SK-N-SH treated with all-trans-retinoic acid at 6 μM for 48 hours (cell line): ENCODE measurements around the gene DGAT2.

Experiments used
- ATAC-seq: fragments of 200-7000 bp; cut with Tn5 transposase; 3 replicates; pipeline ENCODE4 v1.9.1; 2020; ENCODE audit warnings: mild to moderate bottlenecking, moderate library complexity
- ARNTL ChIP-seq: fragments of 450-650 bp; formaldehyde crosslinking; IDR thresholded peaks from 2 replicates; pipeline ENCODE4 v1.5.0; 2020; ENCODE audit warnings: low read depth, mild to moderate bottlenecking, moderate library complexity, borderline replicate concordance
- BACH2 ChIP-seq: fragments of 250-450 bp; sonication (Bioruptor Pico); IDR thresholded peaks from 2 replicates; pipeline ENCODE4 v1.9.0; 2021; ENCODE audit warnings: mild to moderate bottlenecking, borderline replicate concordance
- CREB5 ChIP-seq: fragments of 250-450 bp; sonication (Bioruptor Pico); IDR thresholded peaks from 2 replicates; pipeline ENCODE4 v1.5.1; 2020; ENCODE audit warnings: low read depth, mild to moderate bottlenecking, moderate library complexity
- CSDC2 ChIP-seq: fragments of 250-450 bp; sonication (Bioruptor Pico); IDR thresholded peaks from 2 replicates; pipeline ENCODE4 v1.5.0; 2020; ENCODE audit warnings: mild to moderate bottlenecking, moderate library complexity
- CSRNP3 ChIP-seq: fragments of 250-450 bp; sonication (Bioruptor Pico); IDR thresholded peaks from 2 replicates; pipeline ENCODE4 v1.5.1; 2021; ENCODE audit warnings: mild to moderate bottlenecking, moderate library complexity
- GLIS3 ChIP-seq: fragments of 250-450 bp; sonication (Bioruptor Pico); IDR thresholded peaks from 2 replicates; pipeline ENCODE4 v1.5.0; 2020; ENCODE audit warnings: mild to moderate bottlenecking, moderate library complexity
- OSR1 ChIP-seq: fragments of 250-450 bp; sonication (Bioruptor Pico); IDR thresholded peaks from 2 replicates; pipeline ENCODE4 v1.8.0; 2022; ENCODE audit warnings: moderate library complexity, mild to moderate bottlenecking, inconsistent platforms
- PATZ1 ChIP-seq: fragments of 250-450 bp; sonication (Bioruptor Pico); IDR thresholded peaks from 2 replicates; pipeline ENCODE4 v1.8.0; 2020; ENCODE audit warnings: mild to moderate bottlenecking, moderate library complexity, borderline replicate concordance
- POU6F1 ChIP-seq: fragments of 250-450 bp; sonication (Bioruptor Pico); IDR thresholded peaks from 2 replicates; pipeline ENCODE4 v1.8.0; 2021; ENCODE audit warnings: low read depth, mild to moderate bottlenecking, moderate library complexity, borderline replicate concordance
- PPARA ChIP-seq: fragments of 250-450 bp; sonication (Bioruptor Pico); IDR thresholded peaks from 2 replicates; pipeline ENCODE4 v1.5.0; 2020; ENCODE audit warnings: mild to moderate bottlenecking, borderline replicate concordance
- RARB ChIP-seq: fragments of 250-450 bp; sonication (Bioruptor Pico); IDR thresholded peaks from 2 replicates; pipeline ENCODE4 v1.8.0; 2021; ENCODE audit warnings: mild to moderate bottlenecking, moderate library complexity
- SNAI2 ChIP-seq: fragments of 250-450 bp; sonication (Bioruptor Pico); IDR thresholded peaks from 2 replicates; pipeline ENCODE4 v1.5.0; 2020; ENCODE audit warnings: mild to moderate bottlenecking, moderate library complexity
- TCF4 ChIP-seq: fragments of 250-450 bp; sonication (Bioruptor Pico); IDR thresholded peaks from 2 replicates; pipeline ENCODE4 v1.8.0; 2021; ENCODE audit warnings: mild to moderate bottlenecking, moderate library complexity, borderline replicate concordance
- TOX ChIP-seq: fragments of 250-450 bp; sonication (Bioruptor Pico); IDR thresholded peaks from 2 replicates; pipeline ENCODE4 v1.8.0; 2021; ENCODE audit warnings: mild to moderate bottlenecking, moderate library complexity, borderline replicate concordance
- TSHZ2 ChIP-seq: fragments of 250-450 bp; sonication (Bioruptor Pico); IDR thresholded peaks from 2 replicates; pipeline ENCODE4 v1.5.0; 2020; ENCODE audit warnings: mild to moderate bottlenecking, moderate library complexity
- ZC3H10 ChIP-seq: fragments of 250-450 bp; sonication (Bioruptor Pico); IDR thresholded peaks from 2 replicates; pipeline ENCODE4 v1.5.1; 2021; ENCODE audit warnings: mild to moderate bottlenecking, moderate library complexity
- ZFP30 ChIP-seq: fragments of 450-650 bp; formaldehyde crosslinking; IDR thresholded peaks from 2 replicates; pipeline ENCODE4 v1.5.0; 2022; ENCODE audit warnings: mild to moderate bottlenecking, moderate library complexity
- ZNF565 ChIP-seq: fragments of 450-650 bp; formaldehyde crosslinking; conservative IDR thresholded peaks from 2 replicates; pipeline ENCODE4 v1.5.0; 2020; ENCODE audit warnings: low read depth, mild to moderate bottlenecking, moderate library complexity
- ZNF70 ChIP-seq: fragments of 450-650 bp; formaldehyde crosslinking; IDR thresholded peaks from 2 replicates; pipeline ENCODE4 v1.5.0; 2020; ENCODE audit warnings: mild to moderate bottlenecking, moderate library complexity
- ZNF8 ChIP-seq: fragments of 450-650 bp; formaldehyde crosslinking; IDR thresholded peaks from 2 replicates; pipeline ENCODE4 v1.5.0; 2020; ENCODE audit warnings: mild to moderate bottlenecking, moderate library complexity

Gene DGAT2

GRCh38 chr11:75781296-75781695, 12.7 kb downstream of the DGAT2 start:
- no peak for TF ChIP-seq RARB (CRISPR knock-in tag)
- TF ChIP-seq CSDC2 (CRISPR knock-in tag), result no peak
- TF ChIP-seq SNAI2 (CRISPR knock-in tag), result no peak
- TF ChIP-seq ZNF70 (CRISPR knock-in tag), result no peak
- TF ChIP-seq PATZ1, result no peak
- no peak for TF ChIP-seq ZNF8
- no peak for TF ChIP-seq BACH2 (CRISPR knock-in tag)
- no peak for TF ChIP-seq ZFP30 (CRISPR knock-in tag)
- TF ChIP-seq ZC3H10, result no peak
- no peak for TF ChIP-seq ARNTL (CRISPR knock-in tag)
- no peak for TF ChIP-seq CSRNP3 (CRISPR knock-in tag)
- no peak for TF ChIP-seq CREB5 (CRISPR knock-in tag)
- no peak for TF ChIP-seq PPARA (CRISPR knock-in tag)
- TF ChIP-seq ZNF565 (CRISPR knock-in tag), result no peak
- no peak for TF ChIP-seq TCF4 (CRISPR knock-in tag)
- TF ChIP-seq GLIS3 (CRISPR knock-in tag), result no peak
- TF ChIP-seq TOX, result no peak
- no peak for TF ChIP-seq TSHZ2 (CRISPR knock-in tag)
- no peak for TF ChIP-seq POU6F1 (CRISPR knock-in tag)
- no peak for TF ChIP-seq OSR1 (CRISPR knock-in tag)
- ATAC-seq, result no peak

GRCh38 chr11:75781831-75782230, 13.3 kb downstream of the DGAT2 start:
- no peak for TF ChIP-seq TOX
- no peak for TF ChIP-seq ZC3H10
- TF ChIP-seq CSRNP3 (CRISPR knock-in tag), result no peak
- no peak for TF ChIP-seq POU6F1 (CRISPR knock-in tag)
- TF ChIP-seq CSDC2 (CRISPR knock-in tag), result no peak
- TF ChIP-seq ZNF70 (CRISPR knock-in tag), result no peak
- TF ChIP-seq, all 23 proteins: peak for 0
- no peak for ATAC-seq
